SKM-1 (cell line): ENCODE measurements around the gene STK16.
A peak's percentile ranks its signal among the peaks of the same experiment; 100 is the strongest.
"Not testable (repeated sequence)": the region's sequence is repeated elsewhere in the genome, so short reads cannot be mapped to it uniquely, and the experiment has no call there.

Experiments
- DNase-seq: peaks from one replicate; lab custom pipeline; 2025; ENCODE audit not compliant: unreplicated experiment; lab: John Stamatoyannopoulos, UW

STK16 gene

DNA sequence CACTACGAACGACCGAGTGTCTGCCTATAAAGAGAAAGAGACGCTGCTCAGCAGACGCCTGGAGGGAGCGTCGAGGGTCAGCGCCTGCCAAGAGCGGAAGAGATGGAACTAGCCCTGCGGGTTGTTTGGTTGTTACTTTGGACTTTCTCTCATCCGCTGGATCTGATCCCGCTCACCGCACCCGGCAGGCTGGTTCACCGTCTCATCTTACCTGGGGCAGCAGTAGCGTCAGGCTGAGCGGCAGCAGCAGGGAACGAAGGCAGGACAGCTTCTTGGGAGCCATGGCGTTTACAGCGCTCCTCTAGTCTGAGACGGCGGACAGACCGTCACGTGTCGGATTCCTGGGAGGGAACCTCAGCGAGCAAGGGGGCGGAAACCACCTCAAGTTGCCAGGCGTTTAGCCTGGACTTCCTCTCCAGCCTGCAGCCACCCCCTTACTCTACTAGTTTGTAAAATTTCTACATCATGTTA is 2.0 kb upstream of the STK16 start:
- DNase-seq, result no peak

DNA sequence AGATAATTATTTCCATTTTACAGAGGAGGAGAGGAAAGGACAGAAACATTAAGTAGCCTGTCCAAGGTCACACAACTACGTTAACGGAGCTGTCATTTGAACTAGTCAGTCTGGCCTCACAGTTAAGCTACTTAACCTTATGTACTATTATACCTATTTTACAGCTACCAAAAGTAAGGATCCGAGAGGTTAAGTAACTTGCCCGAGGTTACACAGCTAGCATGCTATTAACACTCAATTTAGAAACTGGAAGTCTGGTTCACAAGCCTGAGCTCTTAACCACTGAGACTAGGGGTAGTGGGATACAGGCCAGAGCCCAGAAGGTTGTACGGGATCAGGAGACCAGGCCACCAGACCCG is 511 bp upstream of the STK16 start:
- no peak for DNase-seq

DNA sequence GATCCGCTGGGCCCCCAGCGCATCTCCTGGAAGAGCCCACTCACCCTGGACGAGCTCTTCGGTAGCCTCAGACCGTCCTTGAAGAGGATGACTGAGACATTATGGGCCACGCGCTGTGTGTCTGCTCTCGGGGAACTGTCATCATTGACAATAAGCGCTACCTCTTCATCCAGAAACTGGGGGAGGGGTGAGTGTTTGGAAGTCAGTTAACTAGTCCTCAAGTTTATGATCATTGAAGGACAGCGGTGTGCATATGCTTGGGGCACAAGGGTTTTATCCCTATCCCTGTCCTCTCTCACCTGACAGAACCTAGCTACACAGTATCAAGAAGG is 586 bp downstream of the STK16 start:
- no peak for DNase-seq

DNA sequence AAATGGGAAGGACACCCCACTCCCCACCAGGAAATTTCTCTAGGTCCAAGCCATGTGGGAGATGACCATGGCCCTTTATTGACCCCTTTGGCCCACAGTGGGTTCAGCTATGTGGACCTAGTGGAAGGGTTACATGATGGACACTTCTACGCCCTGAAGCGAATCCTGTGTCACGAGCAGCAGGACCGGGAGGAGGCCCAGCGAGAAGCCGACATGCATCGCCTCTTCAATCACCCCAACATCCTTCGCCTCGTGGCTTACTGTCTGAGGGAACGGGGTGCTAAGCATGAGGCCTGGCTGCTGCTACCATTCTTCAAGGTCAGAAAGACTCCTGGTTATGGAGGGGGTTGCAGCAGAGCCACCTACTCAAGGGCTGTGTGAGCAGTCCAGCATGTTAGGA is 1.3 kb downstream of the STK16 start:
- DNase-seq, result no peak

DNA sequence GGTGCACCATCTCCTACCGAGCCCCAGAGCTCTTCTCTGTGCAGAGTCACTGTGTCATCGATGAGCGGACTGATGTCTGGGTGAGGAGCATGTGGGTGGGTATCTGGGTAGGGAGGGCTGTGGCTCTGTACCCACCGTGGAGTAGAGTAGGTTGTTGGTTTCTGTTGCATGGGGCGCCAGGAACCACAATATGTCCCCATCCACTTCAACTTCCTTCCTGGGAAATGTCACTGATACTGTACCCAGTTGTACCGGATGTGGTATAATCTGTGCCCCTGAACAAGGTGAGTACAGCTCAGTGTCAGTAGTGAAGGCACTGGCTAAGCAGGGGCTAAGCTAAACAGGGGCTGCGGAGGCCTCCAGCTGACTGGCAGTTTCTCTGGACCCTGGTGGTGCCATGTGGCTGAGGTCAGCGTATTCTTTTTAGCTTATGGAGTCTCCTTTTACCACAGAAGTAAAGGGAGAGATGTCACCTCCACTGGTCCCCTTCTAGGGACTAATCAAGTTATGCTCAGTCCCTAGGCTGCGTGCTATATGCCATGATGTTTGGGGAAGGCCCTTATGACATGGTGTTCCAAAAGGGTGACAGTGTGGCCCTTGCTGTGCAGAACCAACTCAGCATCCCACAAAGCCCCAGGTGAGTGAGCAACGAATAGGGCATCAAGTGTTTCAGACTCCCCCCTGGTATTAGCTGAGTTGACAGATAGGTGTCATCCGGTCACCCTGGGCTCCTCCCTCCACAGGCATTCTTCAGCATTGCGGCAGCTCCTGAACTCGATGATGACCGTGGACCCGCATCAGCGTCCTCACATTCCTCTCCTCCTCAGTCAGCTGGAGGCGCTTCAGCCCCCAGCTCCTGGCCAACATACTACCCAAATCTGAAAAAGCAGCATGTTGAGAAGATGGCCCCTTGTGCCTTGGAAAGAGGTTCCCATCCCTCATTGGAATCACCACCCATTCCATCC is 2.7 kb downstream of the STK16 start:
- no peak for DNase-seq

DNA sequence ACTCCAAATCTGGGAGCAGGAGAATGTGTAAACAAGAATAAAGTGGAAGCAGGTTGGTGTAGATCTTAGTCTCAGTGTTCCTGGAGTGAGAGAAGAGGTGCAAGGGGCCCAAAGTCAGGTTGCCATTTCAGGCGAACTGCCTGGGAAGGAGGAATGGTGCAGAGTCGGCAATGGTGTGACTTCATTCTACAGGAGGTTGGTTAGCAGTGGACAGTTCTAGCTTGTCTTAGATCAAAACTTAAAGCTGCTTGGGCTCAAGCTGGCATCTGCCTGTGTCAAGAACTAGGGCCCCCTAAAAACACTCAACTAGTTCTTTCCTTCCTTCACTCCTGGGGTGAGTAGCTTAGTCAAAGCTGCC is 3.5 kb downstream of the STK16 start:
- no peak for DNase-seq

DNA sequence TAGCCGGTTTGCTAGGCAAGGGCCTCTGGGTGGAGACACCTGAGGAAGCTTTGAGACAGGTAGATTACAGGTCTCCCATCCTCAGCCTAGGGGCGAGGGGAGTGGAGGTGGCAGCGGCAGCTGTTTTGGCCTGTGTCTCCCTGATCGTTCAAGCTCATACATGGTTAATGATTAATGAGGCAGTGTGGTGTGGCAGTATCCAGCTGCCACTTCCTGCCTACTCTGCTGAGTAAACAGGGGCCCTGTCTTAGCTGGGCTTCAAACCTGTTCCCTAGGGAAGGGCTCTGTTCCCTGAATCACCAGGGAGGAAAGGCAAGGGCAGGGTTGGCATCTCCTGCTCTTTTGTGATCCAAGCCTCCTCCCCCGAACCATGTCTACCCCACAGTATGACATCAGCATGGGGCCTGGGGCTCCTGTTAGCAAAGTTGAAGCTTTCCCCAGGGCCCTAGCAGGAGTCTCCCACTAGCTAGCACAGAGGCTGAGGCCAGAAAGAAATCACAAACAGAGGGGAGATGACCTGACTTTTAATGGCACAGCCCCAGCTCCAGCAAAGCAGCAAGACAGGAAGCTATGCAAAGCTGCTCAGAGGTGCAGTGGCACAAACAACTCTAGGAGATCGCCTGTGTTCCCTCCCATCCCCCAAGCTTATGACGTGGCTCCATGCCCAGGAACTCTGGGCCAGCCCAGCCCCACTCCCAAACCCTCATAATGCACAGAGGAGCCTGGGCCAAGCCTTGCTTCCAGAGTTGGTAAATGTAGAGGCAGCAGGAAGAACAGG is 4.1 kb downstream of the STK16 start:
- no peak for DNase-seq

DNA sequence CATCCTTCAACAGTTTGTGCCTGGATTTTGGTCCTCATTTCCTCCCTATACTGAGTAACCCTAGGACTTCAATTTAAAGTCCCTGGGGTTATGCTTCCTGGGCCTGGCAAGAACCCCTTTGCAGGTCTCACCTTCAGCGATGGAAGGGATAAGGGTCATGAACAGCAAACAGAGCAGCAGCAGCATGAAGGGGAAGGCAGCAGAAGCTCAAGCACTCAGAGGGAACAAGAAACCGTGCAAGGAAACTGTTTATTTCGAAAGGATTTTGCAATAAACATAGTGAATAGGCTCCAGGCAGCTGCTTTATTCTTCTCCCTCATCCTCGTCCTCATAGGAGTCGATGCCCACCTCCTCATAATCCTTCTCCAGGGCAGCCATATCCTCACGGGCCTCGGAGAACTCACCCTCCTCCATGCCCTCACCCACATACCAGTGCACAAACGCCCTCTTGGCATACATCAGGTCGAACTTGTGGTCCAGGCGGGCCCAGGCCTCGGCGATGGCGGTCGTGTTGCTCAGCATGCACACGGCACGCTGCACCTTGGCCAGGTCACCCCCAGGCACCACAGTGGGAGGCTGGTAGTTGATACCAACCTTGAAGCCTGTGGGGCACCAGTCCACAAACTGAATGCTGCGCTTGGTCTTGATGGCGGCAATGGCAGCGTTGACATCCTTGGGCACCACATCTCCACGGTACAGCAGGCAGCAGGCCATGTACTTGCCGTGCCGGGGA is 4.9 kb downstream of the STK16 start:
- no peak for DNase-seq

DNA sequence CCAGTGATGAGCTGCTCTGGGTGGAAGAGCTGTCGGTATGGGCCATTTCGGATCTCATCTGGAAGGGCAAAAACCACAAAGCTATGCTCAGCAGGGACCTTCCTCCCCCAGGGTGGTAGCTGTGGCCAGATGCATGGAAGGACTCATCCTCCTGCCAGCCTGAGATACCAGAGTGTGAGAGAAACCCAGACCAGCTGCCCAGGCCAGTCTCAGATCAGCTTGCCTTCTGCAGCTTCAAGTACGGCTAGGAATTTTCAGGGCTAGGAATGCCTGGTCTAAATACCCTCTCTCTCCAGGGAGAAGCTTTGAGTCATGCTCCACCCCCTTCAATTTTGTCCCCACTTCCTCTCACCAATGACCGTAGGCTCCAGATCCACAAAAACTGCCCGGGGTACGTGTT is 6.4 kb downstream of the STK16 start:
- no peak for DNase-seq

DNA sequence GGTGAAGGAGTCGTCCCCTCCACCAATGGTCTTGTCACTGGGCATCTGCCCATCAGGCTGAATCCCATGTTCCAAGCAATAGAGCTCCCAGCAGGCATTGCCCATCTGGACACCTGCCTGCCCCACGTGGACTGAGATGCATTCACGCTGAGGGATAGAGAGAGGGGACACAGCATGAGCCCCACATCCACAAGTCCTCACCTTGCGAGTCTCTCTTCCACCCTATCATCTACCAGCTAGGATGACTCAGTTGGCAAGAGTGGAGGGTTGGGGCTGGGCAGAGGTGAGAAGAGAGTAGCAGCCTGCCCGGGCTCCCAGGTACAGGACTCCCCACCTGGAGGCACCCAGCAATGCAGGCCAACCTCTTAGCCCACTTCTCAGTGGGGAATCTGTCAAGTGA is 6.8 kb downstream of the STK16 start:
- no peak for DNase-seq

DNA sequence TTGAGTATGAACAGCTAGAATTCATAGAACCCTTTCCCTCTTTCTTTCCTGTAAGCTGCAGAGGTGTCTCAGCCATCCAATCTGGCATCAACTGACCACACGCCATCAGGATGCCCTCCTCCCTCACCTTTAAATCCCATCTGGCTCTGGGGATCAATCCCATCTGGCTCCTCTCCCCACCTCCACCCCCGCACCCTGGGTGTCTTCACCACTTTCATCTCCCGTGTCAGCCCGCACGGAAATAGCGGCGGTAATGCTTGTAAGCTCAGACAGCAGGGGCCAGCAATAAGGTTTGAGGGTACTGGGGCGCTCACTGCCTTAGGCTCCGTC is 7.3 kb downstream of the STK16 start:
- DNase-seq, result no peak

DNA sequence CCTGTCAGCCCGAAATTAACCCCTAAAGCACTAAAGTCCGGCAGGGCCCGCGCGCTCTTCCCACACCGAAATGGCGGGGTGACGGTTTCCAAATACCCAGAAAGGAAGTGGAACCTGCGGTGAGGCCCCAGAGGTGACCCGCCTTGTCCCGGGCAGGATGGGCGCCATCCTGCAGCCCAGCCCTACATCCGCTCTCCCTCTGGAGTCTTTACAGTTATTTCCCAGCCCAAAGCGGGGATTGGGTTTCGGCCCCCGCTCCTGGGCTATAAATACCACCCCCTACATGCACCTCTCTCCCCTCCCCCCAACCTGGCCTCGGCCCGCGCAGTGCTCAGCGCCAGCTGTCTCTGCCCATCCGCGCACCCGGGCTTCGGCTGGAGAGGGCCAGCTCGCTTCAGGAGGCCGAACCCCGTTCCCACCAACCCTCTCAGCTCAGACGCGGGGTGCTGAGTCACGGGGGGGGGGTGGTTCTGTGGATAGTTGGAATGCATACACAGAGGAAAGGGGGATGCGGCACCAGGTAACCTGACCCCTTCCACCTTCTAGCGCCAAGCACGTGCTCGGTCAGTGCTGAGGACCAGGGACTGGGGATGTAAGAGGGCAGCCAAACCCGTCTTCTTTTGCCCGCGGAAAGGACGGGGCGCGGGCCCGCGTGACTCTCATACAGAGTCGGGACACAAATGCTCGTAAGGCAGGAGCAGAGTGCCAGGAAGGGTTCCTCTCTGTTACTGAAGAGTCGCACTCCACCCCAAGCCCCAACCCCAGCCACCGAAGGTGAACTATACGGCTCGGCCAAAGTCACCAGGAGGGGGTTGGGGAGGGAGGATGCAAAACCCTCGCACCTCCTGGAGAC is 7.8 kb downstream of the STK16 start, which contains the start of gene TUBA4B:
TSS of gene TUBA4B (plus strand) at position 344 of the 853 bp plus-strand sequence. CDS start at position 509, 165 bp downstream.
- DNase-seq, result peak; percentile 27

DNA sequence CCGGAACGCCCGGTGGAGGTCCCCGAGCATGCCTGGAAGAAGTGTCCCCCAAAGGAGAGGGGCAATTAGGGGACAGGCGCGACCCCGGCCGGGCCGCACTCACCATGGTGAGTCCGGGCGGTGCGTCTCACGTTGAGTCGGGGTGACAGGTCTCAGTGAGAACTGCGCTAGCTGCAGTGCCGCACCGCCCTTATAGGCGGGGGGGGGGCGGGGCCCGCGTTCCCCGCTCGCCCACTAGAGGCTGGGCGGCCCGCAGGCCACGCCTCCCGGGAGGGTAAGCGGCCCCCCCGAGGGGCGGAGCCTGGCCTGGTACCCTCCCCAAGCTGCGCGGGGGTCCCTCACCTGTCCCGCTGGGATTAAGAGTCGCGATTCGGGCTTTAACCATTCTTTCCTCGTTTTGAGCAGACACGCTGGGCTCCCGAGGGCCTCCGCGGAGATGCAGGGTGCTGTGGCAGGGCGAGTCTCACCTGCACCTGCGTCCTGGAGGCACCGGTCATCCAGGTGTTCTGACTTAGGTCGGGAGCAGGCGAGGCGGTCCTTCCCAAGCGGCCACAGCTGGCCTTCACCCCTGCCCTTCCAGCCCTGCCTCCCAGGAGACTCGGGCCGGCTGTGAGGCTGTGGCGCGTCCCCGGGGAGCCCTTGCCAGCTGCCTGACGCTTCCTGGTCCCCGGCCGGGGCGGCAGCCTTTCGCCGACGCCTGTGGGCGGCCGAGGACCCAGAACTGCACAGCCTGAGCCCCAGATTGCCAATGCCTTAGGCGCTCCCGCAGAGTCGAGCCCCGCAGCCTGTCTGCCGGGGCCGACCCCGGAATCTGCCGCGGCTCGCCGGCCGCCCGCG is 8.7 kb downstream of the STK16 start, which contains the start of gene TUBA4A:
TSS of gene TUBA4A (minus strand) at position 166 of the 837 bp plus-strand sequence. CDS start at position 106, 60 bp downstream.
- peak; percentile 56 for DNase-seq

DNA sequence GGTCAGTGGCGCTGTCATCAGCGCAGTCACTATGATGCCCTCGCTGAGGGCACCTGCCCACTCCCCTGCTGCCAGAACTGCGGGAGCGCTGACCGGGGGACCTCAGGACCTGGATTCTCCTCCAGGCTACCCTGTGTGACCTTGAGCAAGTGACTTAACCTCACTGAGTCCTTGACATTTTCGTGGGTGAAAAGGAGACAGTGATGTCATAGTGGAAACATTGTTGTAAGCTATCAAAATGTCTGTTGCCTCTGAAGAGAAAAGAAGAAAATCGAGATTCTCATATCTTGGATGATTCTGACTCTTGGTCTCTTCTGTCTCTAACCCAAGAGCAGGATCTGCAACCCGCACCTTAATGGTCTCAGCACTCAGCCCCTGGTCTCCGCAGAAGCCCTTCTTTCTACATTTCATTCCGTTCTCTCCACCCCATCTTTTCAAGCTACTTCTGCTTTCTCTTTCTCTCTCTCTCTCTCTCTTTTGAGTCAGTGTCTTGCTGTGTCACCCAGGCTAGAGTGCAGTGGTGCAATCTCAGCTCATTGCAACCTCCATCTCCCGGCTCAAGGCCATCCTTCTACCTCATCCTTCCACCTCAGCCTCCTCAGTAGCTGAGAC is 9.4 kb downstream of the STK16 start:
- DNase-seq, result peak; percentile 65

DNA sequence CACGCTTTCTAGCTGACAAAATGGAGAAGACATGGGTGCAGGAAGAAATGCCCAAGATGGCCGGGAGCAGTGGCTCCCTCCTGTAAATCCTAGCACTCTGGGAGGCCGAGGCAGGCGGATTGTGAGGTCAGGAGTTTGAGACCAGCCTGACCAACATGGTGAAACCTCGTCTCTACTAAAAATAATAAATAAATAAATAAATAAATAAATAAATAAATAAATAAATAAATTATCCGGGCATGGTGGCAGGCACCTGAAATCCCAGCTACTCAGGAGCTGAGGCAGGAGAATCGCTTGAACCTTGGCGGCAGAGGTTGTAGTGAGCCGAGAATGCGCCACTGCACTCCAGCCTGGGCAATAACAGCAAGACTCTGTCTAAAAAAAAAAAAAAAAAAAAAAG is 13.7 kb downstream of the STK16 start:
- DNase-seq, result not testable (repeated sequence)

DNA sequence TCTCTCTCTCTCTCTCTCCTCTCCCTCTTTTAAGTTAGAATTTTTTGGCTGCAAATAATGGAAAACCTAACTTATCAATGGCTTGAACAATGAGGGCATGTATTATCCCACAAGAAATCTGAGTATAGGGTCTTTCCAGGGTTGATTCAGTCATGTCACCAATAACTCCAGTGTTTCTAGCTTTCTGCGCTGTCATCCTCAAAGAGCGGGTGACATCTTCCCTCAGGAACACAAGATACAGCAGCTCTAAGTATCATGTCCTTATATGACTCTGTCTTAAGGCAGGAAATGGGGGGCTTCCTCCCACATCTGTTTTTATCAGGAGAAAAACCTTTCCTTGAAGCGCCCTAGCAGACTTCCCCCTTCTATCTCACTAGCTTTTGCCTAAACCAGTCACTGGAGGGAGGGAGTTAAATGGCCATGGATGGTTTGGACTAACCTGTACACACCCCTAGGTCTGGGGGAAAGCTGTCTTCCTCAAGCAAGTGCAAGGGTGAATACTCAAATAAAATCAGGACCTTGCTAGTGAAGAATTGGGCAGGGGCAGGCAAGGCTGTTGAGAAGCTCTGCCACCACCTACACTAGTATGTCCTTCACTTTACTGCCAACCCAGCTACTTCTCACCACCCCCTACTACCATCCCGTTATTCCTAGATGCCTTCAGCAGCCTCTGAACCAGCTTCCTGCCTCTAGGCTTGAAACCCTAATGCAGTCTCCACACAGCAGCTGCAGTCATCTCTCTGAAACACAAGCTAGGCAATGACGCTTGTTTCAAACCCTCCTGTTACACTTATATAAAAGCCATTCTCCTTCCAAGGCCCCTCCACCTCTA is 16.0 kb downstream of the STK16 start:
- no peak for DNase-seq

DNA sequence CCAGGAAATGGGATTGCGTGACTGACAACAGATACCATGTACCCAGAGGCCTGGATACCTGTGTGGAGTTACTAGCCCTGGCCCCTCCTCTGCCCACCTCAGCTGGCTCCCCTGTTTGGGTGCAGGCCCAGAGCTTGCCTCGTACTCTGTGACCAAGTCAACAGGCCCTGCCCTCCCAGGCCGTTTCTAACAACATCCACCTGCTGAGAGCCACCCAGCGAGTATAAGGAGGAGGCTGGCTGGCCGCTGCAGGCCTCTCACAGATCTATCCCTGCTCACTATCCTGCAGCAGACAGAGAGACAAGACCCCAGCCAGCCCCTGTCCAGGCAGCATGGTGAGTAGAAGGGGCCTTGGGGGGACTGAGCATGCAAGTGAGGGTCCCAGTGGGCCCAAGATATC is 21.0 kb downstream of the STK16 start:
- DNase-seq, result no peak

DNA sequence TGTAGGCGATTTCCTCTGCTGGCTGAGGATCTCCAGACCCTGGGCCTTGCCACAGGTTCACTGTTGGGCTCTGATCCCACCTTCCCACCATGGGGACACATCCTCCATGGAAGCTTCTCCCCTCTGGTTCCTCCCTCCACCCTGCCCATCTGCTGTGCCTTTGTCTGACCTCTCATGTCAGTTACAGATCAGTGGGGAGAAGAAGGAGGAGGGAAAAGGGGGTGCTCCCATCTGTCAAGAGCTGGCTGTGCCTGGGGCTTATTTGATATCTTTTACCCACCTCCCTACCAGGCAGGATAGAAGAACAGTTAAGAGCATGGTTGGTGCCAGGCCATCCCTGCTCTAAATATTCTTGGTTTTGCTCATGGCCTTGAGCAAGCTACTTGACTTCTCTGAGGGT is 21.6 kb downstream of the STK16 start:
- DNase-seq, result no peak
